SK-N-SH treated with all-trans-retinoic acid at 6 μM for 48 hours (cell line): ENCODE data around the gene LNPK.
"Not testable (repeated sequence)": the region's sequence is repeated elsewhere in the genome, so short reads cannot be mapped to it uniquely, and the experiment has no call there.

Experiments used
- ATAC-seq: fragments of 200-7000 bp; cut with Tn5 transposase; 3 replicates; pipeline ENCODE4 v1.9.1; 2020; ENCODE audit warnings: mild to moderate bottlenecking, moderate library complexity
- ARNTL ChIP-seq: fragments of 450-650 bp; formaldehyde crosslinking; IDR thresholded peaks from 2 replicates; pipeline ENCODE4 v1.5.0; 2020; ENCODE audit warnings: low read depth, mild to moderate bottlenecking, moderate library complexity, borderline replicate concordance
- BACH2 ChIP-seq: fragments of 250-450 bp; sonication (Bioruptor Pico); IDR thresholded peaks from 2 replicates; pipeline ENCODE4 v1.9.0; 2021; ENCODE audit warnings: mild to moderate bottlenecking, borderline replicate concordance
- CREB5 ChIP-seq: fragments of 250-450 bp; sonication (Bioruptor Pico); IDR thresholded peaks from 2 replicates; pipeline ENCODE4 v1.5.1; 2020; ENCODE audit warnings: low read depth, mild to moderate bottlenecking, moderate library complexity
- CSDC2 ChIP-seq: fragments of 250-450 bp; sonication (Bioruptor Pico); IDR thresholded peaks from 2 replicates; pipeline ENCODE4 v1.5.0; 2020; ENCODE audit warnings: mild to moderate bottlenecking, moderate library complexity
- CSRNP3 ChIP-seq: fragments of 250-450 bp; sonication (Bioruptor Pico); IDR thresholded peaks from 2 replicates; pipeline ENCODE4 v1.5.1; 2021; ENCODE audit warnings: mild to moderate bottlenecking, moderate library complexity
- ESRRG ChIP-seq: fragments of 250-450 bp; sonication (Bioruptor Pico); IDR thresholded peaks from 2 replicates; pipeline ENCODE4 v1.6.1; 2021; ENCODE audit warnings: mild to moderate bottlenecking
- GLIS3 ChIP-seq: fragments of 250-450 bp; sonication (Bioruptor Pico); IDR thresholded peaks from 2 replicates; pipeline ENCODE4 v1.5.0; 2020; ENCODE audit warnings: mild to moderate bottlenecking, moderate library complexity
- ISL1 ChIP-seq: fragments of 250-450 bp; sonication (Bioruptor Pico); IDR thresholded peaks from 2 replicates; pipeline ENCODE4 v2.1.2; 2022; ENCODE audit warnings: mild to moderate bottlenecking, moderate library complexity
- OSR1 ChIP-seq: fragments of 250-450 bp; sonication (Bioruptor Pico); IDR thresholded peaks from 2 replicates; pipeline ENCODE4 v1.8.0; 2022; ENCODE audit warnings: moderate library complexity, mild to moderate bottlenecking, inconsistent platforms
- PATZ1 ChIP-seq: fragments of 250-450 bp; sonication (Bioruptor Pico); IDR thresholded peaks from 2 replicates; pipeline ENCODE4 v1.8.0; 2020; ENCODE audit warnings: mild to moderate bottlenecking, moderate library complexity, borderline replicate concordance
- POU6F1 ChIP-seq: fragments of 250-450 bp; sonication (Bioruptor Pico); IDR thresholded peaks from 2 replicates; pipeline ENCODE4 v1.8.0; 2021; ENCODE audit warnings: low read depth, mild to moderate bottlenecking, moderate library complexity, borderline replicate concordance
- PPARA ChIP-seq: fragments of 250-450 bp; sonication (Bioruptor Pico); IDR thresholded peaks from 2 replicates; pipeline ENCODE4 v1.5.0; 2020; ENCODE audit warnings: mild to moderate bottlenecking, borderline replicate concordance
- RARB ChIP-seq: fragments of 250-450 bp; sonication (Bioruptor Pico); IDR thresholded peaks from 2 replicates; pipeline ENCODE4 v1.8.0; 2021; ENCODE audit warnings: mild to moderate bottlenecking, moderate library complexity
- SNAI2 ChIP-seq: fragments of 250-450 bp; sonication (Bioruptor Pico); IDR thresholded peaks from 2 replicates; pipeline ENCODE4 v1.5.0; 2020; ENCODE audit warnings: mild to moderate bottlenecking, moderate library complexity
- TCF4 ChIP-seq: fragments of 250-450 bp; sonication (Bioruptor Pico); IDR thresholded peaks from 2 replicates; pipeline ENCODE4 v1.8.0; 2021; ENCODE audit warnings: mild to moderate bottlenecking, moderate library complexity, borderline replicate concordance
- TSHZ2 ChIP-seq: fragments of 250-450 bp; sonication (Bioruptor Pico); IDR thresholded peaks from 2 replicates; pipeline ENCODE4 v1.5.0; 2020; ENCODE audit warnings: mild to moderate bottlenecking, moderate library complexity
- ZFP3 ChIP-seq: fragments of 250-450 bp; sonication (Bioruptor Pico); IDR thresholded peaks from 2 replicates; pipeline ENCODE4 v1.5.0; 2020; ENCODE audit warnings: mild to moderate bottlenecking, moderate library complexity
- ZNF565 ChIP-seq: fragments of 450-650 bp; formaldehyde crosslinking; conservative IDR thresholded peaks from 2 replicates; pipeline ENCODE4 v1.5.0; 2020; ENCODE audit warnings: low read depth, mild to moderate bottlenecking, moderate library complexity
- ZNF70 ChIP-seq: fragments of 450-650 bp; formaldehyde crosslinking; IDR thresholded peaks from 2 replicates; pipeline ENCODE4 v1.5.0; 2020; ENCODE audit warnings: mild to moderate bottlenecking, moderate library complexity
- ZNF8 ChIP-seq: fragments of 450-650 bp; formaldehyde crosslinking; IDR thresholded peaks from 2 replicates; pipeline ENCODE4 v1.5.0; 2020; ENCODE audit warnings: mild to moderate bottlenecking, moderate library complexity

Gene LNPK

GRCh38 chr2:175904035-175904434, 98.0 kb downstream of the LNPK start:
- TF ChIP-seq CSDC2 (CRISPR knock-in tag) (no peak), CSRNP3 (CRISPR knock-in tag) (no peak), PATZ1 (CRISPR knock-in tag) (no peak), BACH2 (CRISPR knock-in tag) (no peak), TCF4 (CRISPR knock-in tag) (no peak), ESRRG (CRISPR knock-in tag) (no peak), ZNF70 (CRISPR knock-in tag) (no peak), CREB5 (no peak), SNAI2 (CRISPR knock-in tag) (no peak), OSR1 (no peak)
- no peak for ATAC-seq

- TF ChIP-seq TSHZ2 (CRISPR knock-in tag), result no peak
- TF ChIP-seq GLIS3 (CRISPR knock-in tag), result no peak
- TF ChIP-seq POU6F1 (CRISPR knock-in tag), result no peak
- TF ChIP-seq ZNF8 (CRISPR knock-in tag), result no peak
- no peak for TF ChIP-seq ZNF70 (CRISPR knock-in tag)
- no peak for TF ChIP-seq PPARA (CRISPR knock-in tag)
- TF ChIP-seq BACH2 (CRISPR knock-in tag), result no peak
- TF ChIP-seq SNAI2 (CRISPR knock-in tag), result no peak
- TF ChIP-seq RARB (CRISPR knock-in tag), result no peak
- TF ChIP-seq ARNTL (CRISPR knock-in tag), result no peak
- no peak for TF ChIP-seq PATZ1 (CRISPR knock-in tag)
- TF ChIP-seq ISL1, result no peak
- TF ChIP-seq ZNF565 (CRISPR knock-in tag), result no peak
- TF ChIP-seq ZFP3 (CRISPR knock-in tag), result no peak
- no peak for TF ChIP-seq TCF4 (CRISPR knock-in tag)
- TF ChIP-seq, all 23 proteins: peak for 0
- no peak for ATAC-seq
Observed at GRCh38 chr2:175903384-175903936, 98.6 kb downstream of the LNPK start.

- ATAC-seq, result not testable (repeated sequence)
Observed at GRCh38 chr2:175895957-175896356, 106.1 kb downstream of the LNPK start.
